Measurements from ENCODE around the gene EEF1A2. TPM values are rescaled to one million over a fixed set of nuclear protein-coding genes. Genes with fewer than 3 reads are reported as not detected.
"Not testable (repeated sequence)": the region's sequence is repeated elsewhere in the genome, so short reads cannot be mapped to it uniquely, and the experiment has no call there.

EEF1A2 gene
- total and polyA plus RNA-seq, 4 donors, result 0.05 to 0.12 TPM; not detected in 2

DNA sequence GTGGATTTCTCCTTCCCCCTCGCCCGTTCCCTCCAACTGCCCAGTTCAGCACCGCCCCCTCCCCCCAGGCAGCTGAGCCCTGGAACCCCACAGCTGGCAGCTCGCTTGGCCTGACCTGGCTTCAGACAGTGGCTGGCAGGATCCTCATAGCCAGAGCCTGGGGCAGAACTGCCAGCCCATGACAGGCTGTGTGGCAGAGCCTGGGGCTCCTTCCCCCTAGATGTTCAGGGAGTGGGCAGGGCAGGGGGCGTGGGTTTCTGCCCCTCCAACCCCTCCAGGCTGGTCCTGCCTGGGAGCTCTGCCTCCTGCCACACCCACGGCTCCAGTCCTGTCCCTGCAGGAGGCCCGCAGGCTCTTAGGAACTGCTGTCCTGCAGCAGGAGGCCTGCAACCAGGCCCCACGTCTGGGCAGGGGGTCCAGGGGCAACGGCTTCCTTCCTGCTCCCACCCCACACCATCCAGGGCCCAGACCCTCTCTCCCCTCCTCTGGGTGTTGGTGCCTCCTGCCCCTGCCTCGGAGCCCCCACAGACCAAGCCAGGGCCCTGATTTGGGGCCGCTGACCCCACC, 16.8 kb downstream of the EEF1A2 start:
- Histone ChIP-seq H3K9ac (ENCODE audit: low read depth in 1 of 2, low read length in 2 of 2) (no peak overlapping the region), H3K27me3 (ENCODE audit: control insufficient read depth in 4 of 4, insufficient read depth in 4 of 4, low read length in 3 of 4) (peaks cover 0 to 8% (median 2%) of the 10 kb centered on the region in 4 donors), H3K27ac (ENCODE audit: low read depth in 1 of 2, low read length in 2 of 2) (no peak overlapping the region), H3K36me3 (ENCODE audit: control insufficient read depth in 4 of 4, insufficient read depth in 3 of 4, low read depth in 1 of 4, low read length in 3 of 4) (no peaks in the 10 kb centered on the region), H3K9me3 (ENCODE audit: control insufficient read depth in 4 of 4, low read length in 3 of 4) (peaks cover 0 to 2% (median 0%) of the 10 kb centered on the region in 4 donors), H3K4me1 (ENCODE audit: control insufficient read depth in 4 of 4, insufficient read depth in 4 of 4, low read length in 3 of 4) (peaks cover 0 to 6% (median 0%) of the 10 kb centered on the region in 4 donors), H3K4me3 (ENCODE audit: low read depth in 1 of 3, low read length in 3 of 3) (no peak overlapping the region)
- TF ChIP-seq RXRA (IDR thresholded peaks at IDR 0.05), result no peak
- TF ChIP-seq YY1 (IDR thresholded peaks at IDR 0.05), result no peak
- TF ChIP-seq GABPA (IDR thresholded peaks at IDR 0.05 in 1 of 2, conservative IDR thresholded peaks at IDR 0.05 in 1 of 2), result no peak
- no peak for TF ChIP-seq TAF1 (conservative IDR thresholded peaks at IDR 0.05)
- no peak for TF ChIP-seq EGR1 (IDR thresholded peaks at IDR 0.05; ENCODE audit: low read depth in 2 of 2)
- no peak for TF ChIP-seq JUND (IDR thresholded peaks at IDR 0.05)
- WGBS, result 46% methylated on average over 11 of the region's 11 CpGs
- no peak for DNase-seq (ENCODE audit: low spot score)

DNA sequence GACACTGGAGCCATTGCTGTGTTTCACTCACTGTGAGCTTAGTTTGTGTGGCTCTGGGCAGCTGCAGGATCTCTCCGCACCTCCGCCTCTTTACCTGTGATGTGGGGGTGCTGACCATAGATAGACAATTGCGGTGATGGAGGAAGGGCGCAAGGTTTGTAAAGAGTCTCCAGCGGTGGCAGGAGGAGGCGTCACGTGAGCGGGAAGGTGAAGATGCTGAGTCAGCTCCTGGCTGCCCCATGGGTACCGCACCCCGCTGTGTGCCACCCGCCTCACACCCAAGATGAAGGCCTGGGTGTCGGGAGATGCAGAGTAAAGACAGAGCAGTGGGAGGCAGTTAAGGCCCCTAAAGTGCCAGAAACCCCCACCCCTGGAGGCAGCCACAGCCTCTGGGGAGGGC, 17.4 kb downstream of the EEF1A2 start:
- H3K9ac ChIP-seq (ENCODE audit: low read depth in 1 of 2, low read length in 2 of 2), result no peak overlapping the region
- no peak for DNase-seq (ENCODE audit: low spot score)
- no peak overlapping the region for H3K4me3 ChIP-seq (ENCODE audit: low read depth in 1 of 3, low read length in 3 of 3)
- TF ChIP-seq, protein P1, sequence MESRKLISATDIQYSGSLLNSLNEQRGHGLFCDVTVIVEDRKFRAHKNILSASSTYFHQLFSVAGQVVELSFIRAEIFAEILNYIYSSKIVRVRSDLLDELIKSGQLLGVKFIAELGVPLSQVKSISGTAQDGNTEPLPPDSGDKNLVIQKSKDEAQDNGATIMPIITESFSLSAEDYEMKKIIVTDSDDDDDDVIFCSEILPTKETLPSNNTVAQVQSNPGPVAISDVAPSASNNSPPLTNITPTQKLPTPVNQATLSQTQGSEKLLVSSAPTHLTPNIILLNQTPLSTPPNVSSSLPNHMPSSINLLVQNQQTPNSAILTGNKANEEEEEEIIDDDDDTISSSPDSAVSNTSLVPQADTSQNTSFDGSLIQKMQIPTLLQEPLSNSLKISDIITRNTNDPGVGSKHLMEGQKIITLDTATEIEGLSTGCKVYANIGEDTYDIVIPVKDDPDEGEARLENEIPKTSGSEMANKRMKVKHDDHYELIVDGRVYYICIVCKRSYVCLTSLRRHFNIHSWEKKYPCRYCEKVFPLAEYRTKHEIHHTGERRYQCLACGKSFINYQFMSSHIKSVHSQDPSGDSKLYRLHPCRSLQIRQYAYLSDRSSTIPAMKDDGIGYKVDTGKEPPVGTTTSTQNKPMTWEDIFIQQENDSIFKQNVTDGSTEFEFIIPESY (IDR thresholded peaks at IDR 0.05), result no peak
- TF ChIP-seq RXRA (IDR thresholded peaks at IDR 0.05) (no peak), HNF4G (IDR thresholded peaks at IDR 0.05) (no peak), JUND (IDR thresholded peaks at IDR 0.05) (no peak), SP1 (IDR thresholded peaks at IDR 0.05) (no peak), NR2F2 (IDR thresholded peaks at IDR 0.05) (no peak), FOXA1 (IDR thresholded peaks at IDR 0.05) (no peak)
- peaks cover 0 to 6% (median 0%) of the 10 kb centered on the region in 4 donors for H3K4me1 ChIP-seq (ENCODE audit: control insufficient read depth in 4 of 4, insufficient read depth in 4 of 4, low read length in 3 of 4)
- no peak overlapping the region for H3K27ac ChIP-seq (ENCODE audit: low read depth in 1 of 2, low read length in 2 of 2)
- peaks cover 0 to 8% (median 1%) of the 10 kb centered on the region in 4 donors for H3K27me3 ChIP-seq (ENCODE audit: control insufficient read depth in 4 of 4, insufficient read depth in 4 of 4, low read length in 3 of 4)
- peaks cover 0 to 2% (median 0%) of the 10 kb centered on the region in 4 donors for H3K9me3 ChIP-seq (ENCODE audit: control insufficient read depth in 4 of 4, low read length in 3 of 4)
- whole genome bisulfite sequencing, result 53% methylated on average over 12 of the region's 12 CpGs
- H3K36me3 ChIP-seq (ENCODE audit: control insufficient read depth in 4 of 4, insufficient read depth in 3 of 4, low read depth in 1 of 4, low read length in 3 of 4), result no peaks in the 10 kb centered on the region

DNA sequence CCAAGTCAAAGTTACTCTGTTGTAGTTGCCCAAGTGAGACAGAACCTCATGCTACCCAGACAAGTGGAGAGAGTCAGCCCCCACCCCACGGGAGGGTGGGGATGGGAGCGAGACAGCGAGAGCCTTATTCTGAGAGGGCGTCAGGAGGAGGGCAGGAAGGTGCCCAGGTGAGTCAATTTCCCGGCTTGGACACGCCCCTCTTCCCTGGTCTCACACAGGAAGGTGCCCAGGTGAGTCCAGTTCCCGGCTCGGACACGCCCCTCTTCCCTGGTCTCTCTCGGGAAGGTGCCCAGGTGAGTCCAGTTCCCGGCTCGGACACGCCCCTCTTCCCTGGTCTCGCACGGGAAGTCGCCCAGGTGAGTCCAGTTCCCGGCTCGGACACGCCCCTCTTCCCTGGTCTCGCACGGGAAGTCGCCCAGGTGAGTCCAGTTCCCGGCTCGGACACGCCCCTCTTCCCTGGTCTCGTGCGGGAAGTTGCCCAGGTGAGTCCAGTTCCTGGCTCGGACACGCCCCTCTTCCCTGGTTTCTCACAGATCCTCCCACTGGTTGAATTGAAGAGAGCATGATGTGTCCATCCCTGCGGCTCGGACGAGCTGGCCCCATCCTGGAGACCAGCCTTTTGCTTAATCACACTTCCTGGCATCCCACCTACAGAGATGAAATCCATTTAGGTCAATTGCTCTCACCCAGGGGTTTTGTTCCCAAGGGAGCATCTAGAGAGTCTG, 19.0 kb downstream of the EEF1A2 start:
- H3K36me3 ChIP-seq (ENCODE audit: control insufficient read depth in 4 of 4, insufficient read depth in 3 of 4, low read depth in 1 of 4, low read length in 3 of 4); H3K27ac ChIP-seq (ENCODE audit: low read depth in 1 of 2, low read length in 2 of 2); H3K4me1 ChIP-seq (ENCODE audit: control insufficient read depth in 4 of 4, insufficient read depth in 4 of 4, low read length in 3 of 4); H3K9ac ChIP-seq (ENCODE audit: low read depth in 1 of 2, low read length in 2 of 2); H3K9me3 ChIP-seq (ENCODE audit: control insufficient read depth in 4 of 4, low read length in 3 of 4); H3K4me3 ChIP-seq (ENCODE audit: low read depth in 1 of 3, low read length in 3 of 3); DNase-seq (ENCODE audit: low spot score): not testable (repeated sequence)
- H3K27me3 ChIP-seq (ENCODE audit: control insufficient read depth in 4 of 4, insufficient read depth in 4 of 4, low read length in 3 of 4), result peaks cover 0 to 15% (median 5%) of the 10 kb centered on the region in 4 donors
- WGBS, result 50% methylated on average over 32 of the region's 32 CpGs
